Effector memory CD4-positive, alpha-beta T cell (primary cell): ENCODE data around the gene ACER3.
"Not testable (repeated sequence)": the region's sequence is repeated elsewhere in the genome, so short reads cannot be mapped to it uniquely, and the experiment has no call there.

Source experiments
- DNase-seq, 3 donors: peaks; one replicate each; pipeline ENCODE4 v3.0.0-alpha.2; 2020
- H3K27ac ChIP-seq: 2 replicates; pipeline ENCODE4 v1.7.0; 2013; ENCODE audit warnings: mild to moderate bottlenecking, low read length, moderate library complexity; ENCODE audit not compliant: insufficient read depth, poor library complexity, severe bottlenecking
- H3K27me3 ChIP-seq: replicated peaks from 2 replicates; pipeline ENCODE4 v1.7.0; 2013; ENCODE audit warnings: mild to moderate bottlenecking, low read length; ENCODE audit not compliant: insufficient read depth, control insufficient read depth, poor library complexity, severe bottlenecking
- H3K36me3 ChIP-seq: 2 replicates; pipeline ENCODE4 v1.7.0; 2013; ENCODE audit warnings: mild to moderate bottlenecking, low read length, moderate library complexity; ENCODE audit not compliant: control insufficient read depth, insufficient read depth
- H3K4me1 ChIP-seq: 2 replicates; pipeline ENCODE4 v1.7.0; 2013; ENCODE audit warnings: low read length, mild to moderate bottlenecking; ENCODE audit not compliant: control insufficient read depth, insufficient read depth, poor library complexity, severe bottlenecking
- H3K4me3 ChIP-seq: 2 replicates; pipeline ENCODE4 v1.7.0; 2013; ENCODE audit warnings: low read length, low read depth, mild to moderate bottlenecking; ENCODE audit not compliant: insufficient read depth, poor library complexity, severe bottlenecking
- H3K9me3 ChIP-seq: 2 replicates; pipeline ENCODE4 v1.7.0; 2013; ENCODE audit warnings: mild to moderate bottlenecking, low read length, moderate library complexity; ENCODE audit not compliant: control insufficient read depth

Gene ACER3

GRCh38 chr11:76846441-76846840 is 14.3 kb upstream of the ACER3 start:
- no peak overlapping the region for H3K27ac ChIP-seq
- H3K9me3 ChIP-seq, result no peaks in the 10 kb centered on the region
- H3K36me3 ChIP-seq, result no peaks in the 10 kb centered on the region
- H3K4me1 ChIP-seq, result no peaks in the 10 kb centered on the region
- no peaks in the 10 kb centered on the region for H3K27me3 ChIP-seq
- DNase-seq, result no peak
- H3K4me3 ChIP-seq, result no peak overlapping the region

- Histone ChIP-seq H3K36me3 (no peaks in the 10 kb centered on the region), H3K4me3 (no peak overlapping the region), H3K9me3 (no peaks in the 10 kb centered on the region), H3K4me1 (no peaks in the 10 kb centered on the region), H3K27me3 (no peaks in the 10 kb centered on the region), H3K27ac (no peak overlapping the region)
- no peak for DNase-seq
Measured at GRCh38 chr11:76849376-76849775, 11.3 kb upstream of the ACER3 start.

GRCh38 chr11:76850130-76850529 is 10.6 kb upstream of the ACER3 start:
- DNase-seq, result no peak
- no peaks in the 10 kb centered on the region for H3K9me3 ChIP-seq

GRCh38 chr11:76850815-76851214 is 9.9 kb upstream of the ACER3 start:
- no peak overlapping the region for H3K4me3 ChIP-seq
- H3K4me1 ChIP-seq, result no peaks in the 10 kb centered on the region
- no peaks in the 10 kb centered on the region for H3K36me3 ChIP-seq
- no peak for DNase-seq
- H3K9me3 ChIP-seq, result no peaks in the 10 kb centered on the region
- no peak overlapping the region for H3K27ac ChIP-seq
- no peaks in the 10 kb centered on the region for H3K27me3 ChIP-seq

More at GRCh38 chr11:76850130-76850529, 10.6 kb upstream of the ACER3 start:
- Histone ChIP-seq H3K27me3 (no peaks in the 10 kb centered on the region), H3K36me3 (no peaks in the 10 kb centered on the region), H3K4me1 (no peaks in the 10 kb centered on the region), H3K27ac (no peak overlapping the region), H3K4me3 (no peak overlapping the region)

- Histone ChIP-seq H3K4me3 (no peak overlapping the region), H3K9me3 (no peaks in the 10 kb centered on the region), H3K27me3 (no peaks in the 10 kb centered on the region), H3K27ac (no peak overlapping the region), H3K36me3 (no peaks in the 10 kb centered on the region), H3K4me1 (no peaks in the 10 kb centered on the region)
- no peak for DNase-seq
Measured at GRCh38 chr11:76854709-76855108, 6.0 kb upstream of the ACER3 start.

GRCh38 chr11:76855670-76856069 is 5.0 kb upstream of the ACER3 start:
- not testable (repeated sequence) for H3K9me3 ChIP-seq, H3K36me3 ChIP-seq, DNase-seq, H3K27me3 ChIP-seq, H3K27ac ChIP-seq, H3K4me3 ChIP-seq, H3K4me1 ChIP-seq

GRCh38 chr11:76856106-76856505 is 4.6 kb upstream of the ACER3 start:
- H3K36me3 ChIP-seq, result no peaks in the 10 kb centered on the region
- H3K4me1 ChIP-seq, result peaks cover 2% of the 10 kb centered on the region
- H3K27me3 ChIP-seq, result no peaks in the 10 kb centered on the region
- no peak overlapping the region for H3K4me3 ChIP-seq
- DNase-seq, result no peak
- no peaks in the 10 kb centered on the region for H3K9me3 ChIP-seq
- H3K27ac ChIP-seq, result no peak overlapping the region

- H3K4me3 ChIP-seq, result no peak overlapping the region
- H3K36me3 ChIP-seq, result no peaks in the 10 kb centered on the region
- no peaks in the 10 kb centered on the region for H3K27me3 ChIP-seq
- H3K4me1 ChIP-seq, result peaks cover 6% of the 10 kb centered on the region
- DNase-seq, result no peak
- no peak overlapping the region for H3K27ac ChIP-seq
- no peaks in the 10 kb centered on the region for H3K9me3 ChIP-seq
Measured at GRCh38 chr11:76856571-76856970, 4.1 kb upstream of the ACER3 start.

- Histone ChIP-seq H3K9me3 (no peaks in the 10 kb centered on the region), H3K27ac (no peak overlapping the region), H3K36me3 (no peaks in the 10 kb centered on the region), H3K27me3 (no peaks in the 10 kb centered on the region), H3K4me3 (no peak overlapping the region), H3K4me1 (peaks cover 6% of the 10 kb centered on the region)
- no peak for DNase-seq
Measured at GRCh38 chr11:76857781-76858410, 2.8 kb upstream of the ACER3 start.

- H3K4me1 ChIP-seq, result peaks cover 6% of the 10 kb centered on the region
- no peaks in the 10 kb centered on the region for H3K9me3 ChIP-seq
- H3K27ac ChIP-seq, result no peak overlapping the region
- H3K4me3 ChIP-seq, result no peak overlapping the region
- no peak for DNase-seq
- H3K36me3 ChIP-seq, result no peaks in the 10 kb centered on the region
- no peaks in the 10 kb centered on the region for H3K27me3 ChIP-seq
Measured at GRCh38 chr11:76859708-76860227, 950 bp upstream of the ACER3 start.
